Motor neuron (in vitro differentiated cells): ENCODE measurements around the gene GPC6. TPM values are rescaled to one million over a fixed set of nuclear protein-coding genes. Genes with fewer than 3 reads are reported as not detected.

Experiments
- ATAC-seq, 8 experiments: fragments of 200-7000 bp; cut with Tn5 transposase; replicated peaks in 6 of 8; 2 replicates each; pipeline ENCODE4 v1.8.0; 2021; ENCODE audit warnings: mild to moderate bottlenecking in 8 of 8, moderate library complexity in 8 of 8
- H3K27ac ChIP-seq, 2 donors: fragments of 250-450 bp; sonication (Bioruptor Pico); 2 replicates each; pipeline ENCODE4 v1.9.0; 2021; ENCODE audit warnings: antibody characterized with exemption in 2 of 2, mild to moderate bottlenecking in 2 of 2, moderate library complexity in 1 of 2
- H3K4me1 ChIP-seq, 2 donors: fragments of 250-450 bp; sonication (Bioruptor Pico); replicated peaks in 1 of 2; 2 replicates each; pipeline ENCODE4 v1.6.1; 2021; ENCODE audit warnings: antibody characterized with exemption in 2 of 2, mild to moderate bottlenecking in 2 of 2, moderate library complexity in 1 of 2
- H3K4me3 ChIP-seq, 5 donors: fragments of 250-450 bp; sonication (Bioruptor Pico); 2 replicates each; pipeline ENCODE4 v1.9.0; 2021; ENCODE audit warnings: antibody characterized with exemption in 5 of 5, mild to moderate bottlenecking in 5 of 5, moderate library complexity in 4 of 5
- WGBS, 10 experiments: fragments of 450-650 bp; shearing (Covaris generic); methylation state at CpG; one replicate each; pipeline ENCODE4 v1.0.0; 2022; 5-methylcytosine and 5-hydroxymethylcytosine counted together
- in situ Hi-C, 9 experiments: fragments of 400-800 bp; cut with MboI; loops; one replicate each; pipeline ENCODE4 v1.15.0; 2021; ENCODE audit warnings: low sequenced_read_pairs in 9 of 9, low pct_unique_long_range_greater_than_20kb in 2 of 9; ENCODE audit not compliant: unreplicated experiment in 9 of 9
- total RNA-seq, 8 experiments: library from RNA; unstranded; fragments of 300-600 nt; gene quantifications; 2 replicates each; pipeline versions ENCODE4 v1.2.3 to v1.2.4, GENCODE V29; 2022

Gene GPC6
- total RNA-seq, 8 experiments from 2014 or later = 1.8 to 52.4 (median 15.5) TPM

GRCh38 chr13:93755341-93755740 is 528.7 kb downstream of the GPC6 start:
- ATAC-seq = no peak
- in situ Hi-C loops = no loop called here
- 0 to 33% (median 14%) methylated on average over 1 of the region's 1 CpG; no CpG with 5 or more reads in 4 of the 10 experiments for WGBS, 10 experiments

GRCh38 chr13:93758575-93758974 is 532.0 kb downstream of the GPC6 start:
- peak in 2 of 8 experiments; percentile 21 to 31 for ATAC-seq
- Histone ChIP-seq H3K4me3 (no peak overlapping the region), H3K4me1 (peaks cover 13 to 21% of the 10 kb centered on the region in 2 donors), H3K27ac (no peak overlapping the region)
- in situ Hi-C loops = no loop called here
- WGBS, 10 experiments = 17 to 94% (median 75%) methylated on average over 1 of the region's 1 CpG; no CpG with 5 or more reads in 1 of the 10 experiments

More at GRCh38 chr13:93755341-93755740, 528.7 kb downstream of the GPC6 start:
- H3K27ac ChIP-seq = no peak overlapping the region
- H3K4me1 ChIP-seq = peaks cover 3 to 8% of the 10 kb centered on the region in 2 donors
- H3K4me3 ChIP-seq = no peak overlapping the region

GRCh38 chr13:93762708-93763426 is 536.3 kb downstream of the GPC6 start:
- H3K4me3 ChIP-seq = no peak overlapping the region
- ATAC-seq = peak in 5 of 8 experiments; percentile 25 to 64 (median 56)
- H3K27ac ChIP-seq = no peak overlapping the region
- in situ Hi-C loops = no loop called here
- H3K4me1 ChIP-seq = peaks cover 13 to 21% of the 10 kb centered on the region in 2 donors
- WGBS, 10 experiments = 62 to 89% (median 81%) methylated on average over 2 to 6 of the region's 6 CpGs

GRCh38 chr13:93765062-93765461 is 538.5 kb downstream of the GPC6 start:
- Histone ChIP-seq H3K4me1 (peaks cover 13 to 18% of the 10 kb centered on the region in 2 donors), H3K27ac (no peak overlapping the region), H3K4me3 (no peak overlapping the region)
- WGBS, 10 experiments = 100% methylated on average over 2 of the region's 2 CpGs; no CpG with 5 or more reads in 5 of the 10 experiments
- no peak for ATAC-seq
- in situ Hi-C loops = no loop called here

- WGBS, 10 experiments = 100% methylated on average over 1 of the region's 1 CpG; no CpG with 5 or more reads in 1 of the 10 experiments
- Histone ChIP-seq H3K4me3 (no peak overlapping the region), H3K27ac (no peak overlapping the region), H3K4me1 (peaks cover 13 to 18% of the 10 kb centered on the region in 2 donors)
- in situ Hi-C loops = no loop called here
- no peak for ATAC-seq
Observed at GRCh38 chr13:93765811-93766210, 539.2 kb downstream of the GPC6 start.

- in situ Hi-C loops = no loop called here
- ATAC-seq = no peak
- 20 to 100% (median 74%) methylated on average over 1 to 3 of the region's 3 CpGs for WGBS, 10 experiments
Observed at GRCh38 chr13:93766719-93767118, 540.1 kb downstream of the GPC6 start.

GRCh38 chr13:93767180-93767916 is 540.7 kb downstream of the GPC6 start:
- no peak overlapping the region for H3K4me3 ChIP-seq
- peaks cover 11% of the 10 kb centered on the region in 2 donors for H3K4me1 ChIP-seq
- no peak overlapping the region for H3K27ac ChIP-seq
- in situ Hi-C loops = no loop called here
- ATAC-seq = no peak
- 51 to 89% (median 78%) methylated on average over 7 to 10 of the region's 10 CpGs for WGBS, 10 experiments

More at GRCh38 chr13:93766719-93767118, 540.1 kb downstream of the GPC6 start:
- Histone ChIP-seq H3K27ac (no peak overlapping the region), H3K4me1 (peaks cover 16 to 17% of the 10 kb centered on the region in 2 donors), H3K4me3 (no peak overlapping the region)

GRCh38 chr13:93767917-93768409 is 541.4 kb downstream of the GPC6 start:
- 44 to 100% (median 65%) methylated on average over 1 to 4 of the region's 4 CpGs; no CpG with 5 or more reads in 1 of the 10 experiments for WGBS, 10 experiments
- no peak overlapping the region for H3K4me3 ChIP-seq
- no peak overlapping the region for H3K27ac ChIP-seq
- no peak for ATAC-seq
- in situ Hi-C loops = no loop called here
- peaks cover 5 to 7% of the 10 kb centered on the region in 2 donors for H3K4me1 ChIP-seq

GRCh38 chr13:93769101-93769500 is 542.5 kb downstream of the GPC6 start:
- in situ Hi-C loops = no loop called here
- ATAC-seq = no peak
- Histone ChIP-seq H3K4me1 (peaks cover 0 to 3% of the 10 kb centered on the region in 2 donors), H3K4me3 (no peak overlapping the region), H3K27ac (no peak overlapping the region)
- WGBS, 10 experiments = 31 to 100% (median 83%) methylated on average over 1 to 3 of the region's 3 CpGs; no CpG with 5 or more reads in 3 of the 10 experiments

GRCh38 chr13:93769607-93770006 is 543.0 kb downstream of the GPC6 start:
- Histone ChIP-seq H3K4me1 (peaks cover 0 to 3% of the 10 kb centered on the region in 2 donors), H3K27ac (no peak overlapping the region), H3K4me3 (no peak overlapping the region)
- in situ Hi-C loops = no loop called here
- no peak for ATAC-seq
- WGBS, 10 experiments = 80 to 100% (median 100%) methylated on average over 1 of the region's 1 CpG; no CpG with 5 or more reads in 3 of the 10 experiments

GRCh38 chr13:93771227-93771626 is 544.6 kb downstream of the GPC6 start:
- WGBS, 10 experiments = 53 to 100% (median 82%) methylated on average over 1 to 6 of the region's 8 CpGs; no CpG with 5 or more reads in 3 of the 10 experiments
- peaks cover 0 to 3% of the 10 kb centered on the region in 2 donors for H3K4me1 ChIP-seq
- H3K27ac ChIP-seq = no peak overlapping the region
- in situ Hi-C loops = no loop called here
- no peak for ATAC-seq
- no peak overlapping the region for H3K4me3 ChIP-seq

- Histone ChIP-seq H3K27ac (no peak overlapping the region), H3K4me1 (peaks cover 0 to 3% of the 10 kb centered on the region in 2 donors), H3K4me3 (no peak overlapping the region)
- in situ Hi-C loops = no loop called here
- 0 to 100% (median 100%) methylated on average over 1 of the region's 1 CpG; no CpG with 5 or more reads in 1 of the 10 experiments for WGBS, 10 experiments
- no peak for ATAC-seq
Observed at GRCh38 chr13:93771782-93772181, 545.2 kb downstream of the GPC6 start.

- in situ Hi-C loops = no loop called here
- 50 to 100% (median 89%) methylated on average over 1 to 2 of the region's 2 CpGs for WGBS, 10 experiments
- peaks cover 5 to 12% of the 10 kb centered on the region in 2 donors for H3K4me1 ChIP-seq
- no peak overlapping the region for H3K27ac ChIP-seq
- no peak for ATAC-seq
- no peak overlapping the region for H3K4me3 ChIP-seq
Observed at GRCh38 chr13:93774506-93774905, 547.9 kb downstream of the GPC6 start.
